ENCODE data around the gene MFGE8.

MFGE8 gene

DNA sequence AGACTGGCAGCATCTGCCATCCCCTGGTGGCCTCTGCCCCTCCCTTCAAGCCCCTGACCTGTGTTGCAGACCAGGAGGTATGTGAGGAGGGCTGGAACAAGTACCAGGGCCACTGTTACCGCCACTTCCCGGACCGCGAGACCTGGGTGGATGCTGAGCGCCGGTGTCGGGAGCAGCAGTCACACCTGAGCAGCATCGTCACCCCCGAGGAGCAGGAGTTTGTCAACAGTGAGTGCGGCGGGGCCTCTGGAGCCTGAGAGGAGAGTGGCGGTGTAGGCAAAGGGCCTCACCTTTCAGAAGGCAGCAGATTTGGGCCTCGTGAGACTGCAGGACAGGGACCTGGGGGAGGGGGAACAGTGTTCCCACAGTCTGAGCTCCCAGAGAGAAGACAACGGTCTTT is 41.9 kb downstream of the MFGE8 start:
- no peak for DNase-seq

DNA sequence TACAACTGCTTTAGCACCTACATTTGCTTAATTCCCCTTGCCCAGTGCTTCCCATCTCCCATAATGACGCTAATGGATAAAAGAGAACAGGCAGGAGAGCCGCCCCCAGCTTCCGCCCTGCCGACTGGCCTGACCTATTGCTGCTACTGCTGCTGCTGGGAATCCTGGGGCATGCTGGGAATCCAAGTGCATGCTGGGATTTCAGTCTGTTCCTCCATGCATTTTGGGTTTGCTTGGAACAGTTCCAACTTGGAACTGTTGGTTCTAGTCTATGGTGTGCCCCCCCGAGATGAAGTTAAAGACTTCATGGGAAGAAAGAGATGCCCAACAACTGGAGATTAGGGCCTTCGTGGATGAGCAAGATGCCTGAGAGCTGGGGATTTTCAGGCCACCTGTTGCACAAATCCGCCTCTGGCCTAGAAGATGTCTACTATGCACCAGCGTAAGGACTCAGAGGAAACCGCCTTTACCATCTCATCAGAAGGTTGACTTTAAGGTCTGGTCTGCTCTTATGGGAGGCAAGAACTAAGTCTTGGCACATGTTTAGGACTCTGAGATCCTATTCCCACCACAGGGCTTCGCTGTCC is 46.8 kb downstream of the MFGE8 start:
- no peak for DNase-seq

DNA sequence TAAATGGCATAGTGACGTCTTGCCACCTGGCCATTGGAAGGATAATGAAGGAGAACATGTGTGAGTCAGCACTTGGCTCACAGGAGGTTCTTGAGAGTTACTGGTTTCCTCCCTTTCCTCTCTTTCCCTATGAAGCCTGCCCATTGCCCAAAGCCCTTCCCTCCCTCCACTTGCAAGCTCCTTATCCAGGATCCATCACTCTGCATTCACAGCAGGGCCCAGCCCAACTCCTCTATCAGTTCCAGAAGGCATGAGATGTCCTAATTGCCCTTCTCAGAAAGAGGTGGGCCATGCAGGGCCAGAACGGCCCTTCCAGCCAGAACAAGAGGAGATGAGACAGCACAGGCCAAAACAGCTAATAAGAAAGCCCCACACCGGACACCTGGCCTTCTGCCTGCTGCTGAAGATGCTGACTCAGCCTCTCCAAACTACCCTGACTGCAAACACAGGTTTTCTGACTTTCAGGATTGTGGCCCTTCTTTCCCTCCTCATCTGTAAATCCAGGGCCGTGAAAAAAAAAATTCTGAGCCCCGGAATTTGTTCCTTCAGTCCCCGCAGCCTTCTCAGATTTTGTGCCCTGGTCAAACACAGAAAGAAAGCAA is 47.6 kb downstream of the MFGE8 start:
- no peak for DNase-seq

DNA sequence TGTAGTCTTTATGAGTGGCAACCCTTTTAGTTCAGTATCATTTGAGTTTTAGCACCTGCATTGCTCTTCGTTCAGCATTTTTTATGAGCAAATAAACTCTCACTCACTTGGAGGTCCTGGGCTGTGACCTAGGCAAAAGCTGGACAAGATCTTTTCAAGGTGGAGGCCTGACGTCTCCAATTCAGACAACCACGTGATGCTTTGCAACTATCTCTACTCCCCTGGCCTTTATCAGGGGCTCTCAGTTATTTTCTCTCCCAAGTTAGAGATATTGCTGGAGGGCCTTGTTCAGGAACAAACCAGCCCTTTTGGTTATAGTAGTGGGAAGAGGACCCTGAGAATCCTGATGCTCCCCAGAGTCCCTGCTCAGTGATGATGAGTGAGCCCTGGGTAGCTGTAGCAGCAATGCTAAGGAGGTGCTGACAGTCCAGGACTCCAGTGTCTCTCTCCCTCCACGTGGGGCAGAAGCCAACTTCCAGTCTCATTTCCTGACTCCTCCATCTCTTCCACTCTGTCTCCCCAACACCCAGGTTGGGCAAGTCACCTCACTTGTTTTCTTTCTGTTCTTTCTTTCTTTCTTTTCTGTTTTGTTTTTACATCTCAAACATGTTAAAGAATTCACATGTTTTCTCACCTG is 48.2 kb downstream of the MFGE8 start:
- DNase-seq: no peak

DNA sequence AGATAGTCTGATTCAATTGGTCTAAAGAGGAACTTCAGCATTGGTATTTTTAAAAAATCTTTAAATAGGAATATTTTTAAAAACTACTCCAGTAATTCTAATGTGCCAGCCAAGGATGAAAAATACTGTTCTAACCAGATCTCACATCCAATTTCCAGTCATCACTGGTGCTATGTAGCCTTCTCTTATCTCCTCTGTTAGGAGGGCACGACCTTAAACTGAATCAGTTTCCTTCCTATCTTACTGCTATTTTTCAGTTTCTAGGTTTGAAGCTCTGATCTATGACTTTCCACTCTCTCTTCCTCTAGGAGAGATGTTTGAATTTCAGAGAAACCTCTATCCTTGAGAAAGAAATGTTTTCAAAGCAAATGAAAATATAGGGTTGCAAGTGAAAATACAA is 49.8 kb downstream of the MFGE8 start:
- DNase-seq: no peak

DNA sequence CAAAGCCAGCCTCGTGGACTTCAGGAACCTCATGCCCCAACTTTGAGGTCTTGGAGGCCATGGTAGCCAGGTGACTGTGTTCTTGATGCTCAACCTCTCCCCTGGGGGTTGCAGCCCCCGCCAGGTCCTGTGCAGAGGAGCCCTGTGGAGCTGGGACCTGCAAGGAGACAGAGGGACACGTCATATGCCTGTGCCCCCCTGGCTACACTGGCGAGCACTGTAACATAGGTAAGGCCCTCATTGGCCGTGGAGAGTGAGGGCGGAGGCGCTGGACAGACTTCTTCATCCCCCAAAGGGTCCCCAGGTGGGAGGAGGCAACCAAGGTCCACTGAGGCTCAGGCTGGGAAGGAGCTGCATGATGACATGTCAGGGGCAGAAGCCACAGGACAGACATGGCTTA is 53.0 kb downstream of the MFGE8 start:
- no peak for DNase-seq

DNA sequence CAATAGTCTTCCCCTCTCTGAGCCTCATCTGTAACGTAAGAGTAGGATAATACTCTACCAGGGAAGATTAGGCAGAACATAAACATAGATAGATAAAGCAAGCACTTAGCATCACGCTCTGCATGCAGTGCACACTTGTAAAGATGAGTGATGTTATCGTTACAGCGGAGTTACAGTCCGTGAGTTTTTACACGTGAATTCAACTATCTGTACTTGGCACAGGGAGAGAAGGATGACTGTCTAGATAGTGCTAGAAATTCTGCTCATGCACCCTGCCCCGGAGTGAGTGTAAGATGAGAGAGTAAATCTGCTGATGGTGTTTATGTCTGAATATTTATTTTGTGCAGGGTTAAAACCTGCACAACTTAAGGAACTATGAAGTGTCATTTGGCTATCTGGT is 53.6 kb downstream of the MFGE8 start:
- no peak for DNase-seq

DNA sequence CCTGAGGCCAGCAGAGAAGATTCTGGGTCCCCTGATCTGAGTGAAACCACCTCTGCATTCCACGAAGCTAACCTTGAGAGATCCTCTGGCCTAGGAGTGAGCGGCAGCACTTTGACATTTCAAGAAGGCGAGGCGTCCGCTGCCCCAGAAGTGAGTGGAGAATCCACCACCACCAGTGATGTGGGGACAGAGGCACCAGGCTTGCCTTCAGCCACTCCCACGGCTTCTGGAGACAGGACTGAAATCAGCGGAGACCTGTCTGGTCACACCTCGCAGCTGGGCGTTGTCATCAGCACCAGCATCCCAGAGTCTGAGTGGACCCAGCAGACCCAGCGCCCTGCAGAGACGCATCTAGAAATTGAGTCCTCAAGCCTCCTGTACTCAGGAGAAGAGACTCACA is 54.2 kb downstream of the MFGE8 start:
- no peak for DNase-seq

DNA sequence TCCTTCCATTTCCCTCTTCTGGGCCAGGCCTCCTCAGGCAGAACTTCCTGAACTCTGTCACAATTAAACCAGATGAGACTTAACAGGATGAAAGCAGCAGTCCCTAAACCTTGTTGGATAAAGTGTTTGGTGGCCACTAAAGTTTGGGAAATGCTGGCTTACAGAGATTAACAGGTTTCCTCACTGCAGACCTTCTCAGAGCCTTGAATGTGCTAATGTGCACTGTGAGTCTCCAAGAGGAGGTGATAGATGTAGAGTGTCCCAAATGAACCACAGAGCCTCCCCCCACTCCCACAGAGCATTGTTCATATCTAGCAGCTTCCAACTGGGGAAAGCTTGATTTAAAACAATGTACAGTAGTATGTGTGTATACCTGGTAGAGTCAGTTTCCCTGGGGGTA is 60.7 kb downstream of the MFGE8 start:
- no peak for DNase-seq

DNA sequence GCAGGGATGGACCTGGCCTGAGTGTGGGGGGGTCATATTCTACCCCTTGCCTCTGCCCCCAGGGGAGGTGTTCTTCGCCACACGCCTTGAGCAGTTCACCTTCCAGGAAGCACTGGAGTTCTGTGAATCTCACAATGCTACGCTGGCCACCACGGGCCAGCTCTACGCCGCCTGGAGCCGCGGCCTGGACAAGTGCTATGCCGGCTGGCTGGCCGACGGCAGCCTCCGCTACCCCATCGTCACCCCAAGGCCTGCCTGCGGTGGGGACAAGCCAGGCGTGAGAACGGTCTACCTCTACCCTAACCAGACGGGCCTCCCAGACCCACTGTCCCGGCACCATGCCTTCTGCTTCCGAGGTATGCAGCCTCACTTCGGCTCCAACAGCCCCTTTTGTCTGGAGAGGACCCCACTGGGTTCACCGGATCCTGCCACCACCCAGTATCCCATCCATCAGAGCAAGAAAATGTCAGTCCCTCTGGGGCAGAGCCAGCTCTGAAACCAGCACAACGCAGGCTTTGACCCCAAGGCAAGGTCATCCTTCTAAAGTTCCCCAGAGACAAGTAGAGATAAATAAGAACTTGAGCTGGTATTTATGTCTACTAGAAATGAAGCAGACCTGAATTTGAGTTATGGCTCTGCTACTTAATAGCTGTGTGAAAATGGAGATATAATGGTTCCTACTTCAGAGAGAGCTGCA is 63.7 kb downstream of the MFGE8 start:
- no peak for DNase-seq
